Naive B cell (primary cell): Measurements from ENCODE around the gene NDFIP2. TPM values are rescaled to one million over a fixed set of nuclear protein-coding genes. Genes with fewer than 3 reads are reported as not detected.

Experiments
- ATAC-seq, 2 donors: fragments of 150-1000 bp; cut with Tn5 transposase; 2 replicates each; pipeline ENCODE4 v1.10.0; 2021; ENCODE audit warnings: low read depth in 2 of 2, mild to moderate bottlenecking in 2 of 2, moderate library complexity in 2 of 2
- DNase-seq: peaks from one replicate; pipeline ENCODE4 v3.0.0; 2022
- H3K27ac Mint-ChIP-seq, 6 donors: one replicate each; pipeline ENCODE4 v1.8.0; 2020 to 2022; ENCODE audit warnings: mild to moderate bottlenecking in 6 of 6, mixed read lengths in 6 of 6, moderate library complexity in 5 of 6, inconsistent platforms in 2 of 6
- H3K27me3 Mint-ChIP-seq, 3 donors: one replicate each; pipeline ENCODE4 v1.8.0; 2021 to 2022; ENCODE audit warnings: mixed read lengths in 3 of 3, mild to moderate bottlenecking in 1 of 3
- H3K36me3 Mint-ChIP-seq, 2 donors: one replicate each; pipeline ENCODE4 v1.8.0; 2020 to 2022; ENCODE audit warnings: mixed read lengths in 2 of 2, inconsistent platforms in 1 of 2, mild to moderate bottlenecking in 1 of 2
- H3K4me1 Mint-ChIP-seq, 3 donors: one replicate each; pipeline ENCODE4 v1.8.0; 2020 to 2022; ENCODE audit warnings: mixed read lengths in 3 of 3, inconsistent platforms in 1 of 3, mild to moderate bottlenecking in 1 of 3, moderate library complexity in 1 of 3
- H3K4me3 Mint-ChIP-seq, 8 donors: one replicate each; pipeline ENCODE4 v1.8.0; 2020 to 2022; ENCODE audit warnings: mild to moderate bottlenecking in 8 of 8, mixed read lengths in 8 of 8, moderate library complexity in 8 of 8, inconsistent platforms in 2 of 8
- H3K9me3 Mint-ChIP-seq, 7 donors: one replicate each; pipeline ENCODE4 v1.8.0; 2020 to 2022; ENCODE audit warnings: mixed read lengths in 7 of 7, mild to moderate bottlenecking in 5 of 7, inconsistent platforms in 2 of 7, moderate library complexity in 1 of 7
- polyA plus RNA-seq, 6 donors: library from polyadenylated mRNA; unstranded; fragments of 300-500 nt; fragmentation: Illumina TruSeq; gene quantifications; one replicate each; pipeline ENCODE4 v1.2.3, GENCODE V29; 2021; ENCODE audit warnings: low read depth in 6 of 6

The NDFIP2 gene
- polyA plus RNA-seq, 6 donors from 2014 or later = 0.14 TPM; not detected in 5

DNA sequence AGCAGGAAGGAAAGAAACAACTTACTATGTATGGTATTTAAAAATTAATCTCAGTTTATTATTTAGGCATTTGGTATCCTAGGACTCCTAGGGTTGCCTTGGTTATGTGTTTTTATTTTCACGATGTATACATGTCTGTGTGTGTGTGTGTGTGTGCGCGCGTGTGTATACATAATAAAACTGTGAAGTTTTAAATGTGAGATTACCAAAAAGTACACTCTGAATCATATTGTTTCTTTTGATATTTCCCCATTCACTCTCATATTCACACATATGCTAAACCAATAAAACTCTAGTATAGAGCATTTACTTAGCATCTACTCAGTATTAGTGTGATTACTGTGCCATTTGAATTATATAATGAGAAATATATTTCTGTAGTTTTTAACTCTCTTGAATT lies 30.8 kb upstream of the NDFIP2 start:
- H3K4me1 Mint-ChIP-seq = peaks cover 5 to 14% (median 12%) of the 10 kb centered on the region in 3 donors
- ATAC-seq = no peak
- H3K27ac Mint-ChIP-seq = no peak overlapping the region
- H3K36me3 Mint-ChIP-seq = peaks cover 0 to 8% of the 10 kb centered on the region in 2 donors
- H3K27me3 Mint-ChIP-seq = peaks cover 31 to 50% (median 32%) of the 10 kb centered on the region in 3 donors
- H3K4me3 Mint-ChIP-seq = no peak overlapping the region
- DNase-seq = no peak
- H3K9me3 Mint-ChIP-seq = peaks cover 0 to 11% (median 6%) of the 10 kb centered on the region in 7 donors

- peaks cover 0 to 11% (median 6%) of the 10 kb centered on the region in 7 donors for H3K9me3 Mint-ChIP-seq
- peaks cover 34 to 54% (median 36%) of the 10 kb centered on the region in 3 donors for H3K27me3 Mint-ChIP-seq
- H3K36me3 Mint-ChIP-seq = peaks cover 0 to 8% of the 10 kb centered on the region in 2 donors
- no peak overlapping the region for H3K4me3 Mint-ChIP-seq
- H3K4me1 Mint-ChIP-seq = peaks cover 5 to 14% (median 12%) of the 10 kb centered on the region in 3 donors
- no peak overlapping the region for H3K27ac Mint-ChIP-seq
- DNase-seq = no peak
- ATAC-seq = peak; percentile 35 to 39
Observed at GRCh38 chr13:79451500-79451962, 29.4 kb upstream of the NDFIP2 start.

- no peak overlapping the region for H3K27ac Mint-ChIP-seq
- peaks cover 0 to 12% (median 8%) of the 10 kb centered on the region in 7 donors for H3K9me3 Mint-ChIP-seq
- H3K4me1 Mint-ChIP-seq = peaks cover 5 to 14% (median 12%) of the 10 kb centered on the region in 3 donors
- H3K27me3 Mint-ChIP-seq = peaks cover 33 to 57% (median 34%) of the 10 kb centered on the region in 3 donors
- ATAC-seq (no peak), DNase-seq (no peak)
- no peak overlapping the region for H3K4me3 Mint-ChIP-seq
- peaks cover 0 to 8% of the 10 kb centered on the region in 2 donors for H3K36me3 Mint-ChIP-seq
Observed at GRCh38 chr13:79452239-79452913, 28.6 kb upstream of the NDFIP2 start.

GRCh38 chr13:79455331-79455730 lies 25.6 kb upstream of the NDFIP2 start:
- H3K27ac Mint-ChIP-seq = no peak overlapping the region
- no peaks in the 10 kb centered on the region for H3K4me1 Mint-ChIP-seq
- no peaks in the 10 kb centered on the region for H3K36me3 Mint-ChIP-seq
- H3K27me3 Mint-ChIP-seq = peaks cover 27 to 51% (median 43%) of the 10 kb centered on the region in 3 donors
- DNase-seq (no peak), ATAC-seq (no peak)
- peaks cover 0 to 8% (median 0%) of the 10 kb centered on the region in 7 donors for H3K9me3 Mint-ChIP-seq
- H3K4me3 Mint-ChIP-seq = no peak overlapping the region

- ATAC-seq (no peak), DNase-seq (no peak)
- peaks cover 0 to 7% (median 0%) of the 10 kb centered on the region in 7 donors for H3K9me3 Mint-ChIP-seq
- H3K36me3 Mint-ChIP-seq = no peaks in the 10 kb centered on the region
- H3K27ac Mint-ChIP-seq = no peak overlapping the region
- H3K4me3 Mint-ChIP-seq = no peak overlapping the region
- H3K27me3 Mint-ChIP-seq = peaks cover 27 to 51% (median 43%) of the 10 kb centered on the region in 3 donors
- no peaks in the 10 kb centered on the region for H3K4me1 Mint-ChIP-seq
Observed at GRCh38 chr13:79456051-79456450, 24.9 kb upstream of the NDFIP2 start.

- no peak overlapping the region for H3K27ac Mint-ChIP-seq
- no peaks in the 10 kb centered on the region for H3K4me1 Mint-ChIP-seq
- H3K27me3 Mint-ChIP-seq = peaks cover 30 to 51% (median 44%) of the 10 kb centered on the region in 3 donors
- H3K36me3 Mint-ChIP-seq = no peaks in the 10 kb centered on the region
- no peak for ATAC-seq
- no peak for DNase-seq
- H3K4me3 Mint-ChIP-seq = no peak overlapping the region
- H3K9me3 Mint-ChIP-seq = peaks cover 0 to 7% (median 0%) of the 10 kb centered on the region in 7 donors
Observed at GRCh38 chr13:79456656-79457365, 24.1 kb upstream of the NDFIP2 start.

- Mint-ChIP-seq H3K9me3 (peaks cover 0 to 7% (median 0%) of the 10 kb centered on the region in 7 donors), H3K27me3 (peaks cover 34 to 52% (median 40%) of the 10 kb centered on the region in 3 donors), H3K4me3 (no peak overlapping the region), H3K27ac (no peak overlapping the region), H3K4me1 (no peaks in the 10 kb centered on the region), H3K36me3 (no peaks in the 10 kb centered on the region)
- no peak for DNase-seq
- no peak for ATAC-seq
Observed at GRCh38 chr13:79457390-79457789, 23.6 kb upstream of the NDFIP2 start.

GRCh38 chr13:79457948-79458347 lies 23.0 kb upstream of the NDFIP2 start:
- Mint-ChIP-seq H3K4me1 (no peaks in the 10 kb centered on the region), H3K36me3 (no peaks in the 10 kb centered on the region), H3K4me3 (no peak overlapping the region), H3K27ac (no peak overlapping the region), H3K9me3 (peaks cover 0 to 7% (median 0%) of the 10 kb centered on the region in 7 donors), H3K27me3 (peaks cover 29 to 52% (median 35%) of the 10 kb centered on the region in 3 donors)
- ATAC-seq (no peak), DNase-seq (no peak)

GRCh38 chr13:79458436-79458835 lies 22.5 kb upstream of the NDFIP2 start:
- Mint-ChIP-seq H3K4me1 (no peaks in the 10 kb centered on the region), H3K27me3 (peaks cover 24 to 47% (median 31%) of the 10 kb centered on the region in 3 donors), H3K4me3 (no peak overlapping the region), H3K9me3 (peaks cover 0 to 7% (median 0%) of the 10 kb centered on the region in 7 donors), H3K36me3 (no peaks in the 10 kb centered on the region), H3K27ac (peak overlapping the region in 1 of 6 donors; percentile 59)
- no peak for DNase-seq
- ATAC-seq = no peak

GRCh38 chr13:79459906-79460305 lies 21.0 kb upstream of the NDFIP2 start:
- no peak for DNase-seq
- Mint-ChIP-seq H3K36me3 (no peaks in the 10 kb centered on the region), H3K9me3 (peaks cover 0 to 6% (median 0%) of the 10 kb centered on the region in 7 donors), H3K27me3 (peaks cover 16 to 36% (median 24%) of the 10 kb centered on the region in 3 donors), H3K4me1 (no peaks in the 10 kb centered on the region), H3K27ac (no peak overlapping the region), H3K4me3 (no peak overlapping the region)
- ATAC-seq = no peak

DNA sequence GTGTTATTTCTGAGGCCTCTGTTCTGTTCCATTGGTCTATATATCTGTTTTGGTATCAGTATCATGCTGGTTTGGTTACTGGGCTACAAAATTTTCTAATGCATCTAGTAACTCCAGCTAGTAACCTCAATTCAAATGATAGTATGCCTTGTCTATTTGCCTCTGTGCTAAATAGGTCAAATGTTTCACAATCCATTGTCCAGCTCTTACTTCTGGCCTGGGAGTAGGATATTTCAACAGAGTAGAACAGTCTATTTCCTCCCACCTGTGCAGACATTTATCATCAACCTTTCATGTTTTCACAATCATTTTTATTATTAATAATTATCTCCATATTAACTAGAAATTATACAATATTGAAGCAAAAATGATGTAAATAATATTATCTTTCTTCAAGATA lies 18.1 kb upstream of the NDFIP2 start:
- no peaks in the 10 kb centered on the region for H3K9me3 Mint-ChIP-seq
- no peaks in the 10 kb centered on the region for H3K36me3 Mint-ChIP-seq
- DNase-seq (no peak), ATAC-seq (no peak)
- no peaks in the 10 kb centered on the region for H3K4me1 Mint-ChIP-seq
- H3K27ac Mint-ChIP-seq = no peak overlapping the region
- peaks cover 12 to 25% (median 25%) of the 10 kb centered on the region in 3 donors for H3K27me3 Mint-ChIP-seq
- no peak overlapping the region for H3K4me3 Mint-ChIP-seq

DNA sequence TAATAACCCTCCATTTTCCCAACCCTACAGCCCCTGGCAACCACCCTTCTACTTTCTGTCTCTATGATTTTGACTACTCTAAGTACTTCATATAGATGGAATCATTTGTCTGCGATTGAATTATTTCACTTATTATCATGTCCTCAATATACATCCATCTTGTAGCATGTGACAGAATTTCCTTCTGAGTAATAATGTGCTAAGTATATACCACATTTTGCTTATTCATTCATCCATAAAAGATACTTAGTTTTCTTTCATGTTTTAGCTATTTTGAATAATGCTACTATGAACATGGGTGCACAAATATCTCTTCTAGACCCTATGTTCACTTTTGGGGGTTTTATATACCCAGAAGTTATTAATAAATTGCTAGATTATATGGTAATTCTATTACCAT lies 17.4 kb upstream of the NDFIP2 start:
- no peak for DNase-seq
- ATAC-seq = no peak
- Mint-ChIP-seq H3K9me3 (no peaks in the 10 kb centered on the region), H3K36me3 (no peaks in the 10 kb centered on the region), H3K27me3 (peaks cover 12 to 27% (median 25%) of the 10 kb centered on the region in 3 donors), H3K27ac (no peak overlapping the region), H3K4me1 (no peaks in the 10 kb centered on the region), H3K4me3 (no peak overlapping the region)

GRCh38 chr13:79466872-79467271 lies 14.1 kb upstream of the NDFIP2 start:
- Mint-ChIP-seq H3K9me3 (peaks cover 0 to 6% (median 0%) of the 10 kb centered on the region in 7 donors), H3K4me1 (no peaks in the 10 kb centered on the region), H3K27ac (no peak overlapping the region), H3K4me3 (no peak overlapping the region), H3K36me3 (no peaks in the 10 kb centered on the region), H3K27me3 (peaks cover 21 to 36% (median 35%) of the 10 kb centered on the region in 3 donors)
- DNase-seq (no peak), ATAC-seq (no peak)

GRCh38 chr13:79468402-79468801 lies 12.6 kb upstream of the NDFIP2 start:
- DNase-seq (no peak), ATAC-seq (no peak)
- peaks cover 0 to 6% (median 0%) of the 10 kb centered on the region in 7 donors for H3K9me3 Mint-ChIP-seq
- H3K4me1 Mint-ChIP-seq = no peaks in the 10 kb centered on the region
- H3K27me3 Mint-ChIP-seq = peaks cover 22 to 37% (median 27%) of the 10 kb centered on the region in 3 donors
- H3K36me3 Mint-ChIP-seq = no peaks in the 10 kb centered on the region
- no peak overlapping the region for H3K4me3 Mint-ChIP-seq
- no peak overlapping the region for H3K27ac Mint-ChIP-seq
